Ovary (tissue), 9 donors: Measurements from ENCODE around the gene ERAP2. TPM values are rescaled to one million over a fixed set of nuclear protein-coding genes. Genes with fewer than 3 reads are reported as not detected.
A peak's percentile ranks its signal among the peaks of the same experiment; 100 is the strongest.
"Not testable (repeated sequence)": the region's sequence is repeated elsewhere in the genome, so short reads cannot be mapped to it uniquely, and the experiment has no call there.

Source experiments
- DNase-seq, 5 donors: peaks; one replicate each; pipeline ENCODE4 v3.0.0-alpha.2; 2019 to 2020
- H3K27ac ChIP-seq, 2 donors: fragments of 200-600 bp; one replicate each; pipeline versions ENCODE4 v1.5.1 to v1.8.0; 2019 to 2022
- H3K27me3 ChIP-seq: fragments of 200-600 bp; one replicate; pipeline ENCODE4 v1.8.0; 2022
- H3K36me3 ChIP-seq: fragments of 200-600 bp; sonication (generic); one replicate; pipeline ENCODE4 v1.5.1; 2019
- H3K4me1 ChIP-seq: one replicate; pipeline ENCODE4 v1.8.1; 2013; ENCODE audit warnings: mild to moderate bottlenecking, moderate library complexity; ENCODE audit not compliant: insufficient read depth
- H3K4me3 ChIP-seq: fragments of 200-600 bp; sonication (generic); one replicate; pipeline ENCODE4 v1.5.1; 2017
- H3K9me3 ChIP-seq, 2 donors: fragments of 200-600 bp in 1 of 2; sonication (generic) in 1 of 2; one replicate each; pipeline versions ENCODE4 v1.5.1 to v1.8.1; 2013 to 2019; ENCODE audit warnings: mild to moderate bottlenecking in 1 of 2, moderate library complexity in 1 of 2
- EP300 ChIP-seq: sonication (generic); formaldehyde crosslinking; IDR thresholded peaks from one replicate; pipeline ENCODE4 v1.6.1; 2017; ENCODE audit warnings: antibody characterized with exemption
- POLR2A ChIP-seq: fragments of 450-650 bp; IDR thresholded peaks from one replicate; pipeline ENCODE4 v1.6.1; 2017; ENCODE audit warnings: antibody characterized with exemption, mild to moderate bottlenecking, moderate library complexity
- WGBS, 3 donors: extraction: QIAGEN DNeasy Blood & Tissue Kit in 1 of 3; methylation state at CpG; one replicate each; pipeline versions ENCODE4 v1.1.5 to v1.1.7; 2013 to 2017; 5-methylcytosine and 5-hydroxymethylcytosine counted together
- intact Hi-C, 4 donors: fragments of 100-400 bp; cut with DNase I; formaldehyde crosslinking; loops; one replicate each; pipeline versions ENCODE4 v1.11.0 to v1.15.1; 2022 to 2023
- polyA plus RNA-seq, 2 donors: library from polyadenylated mRNA; stranded (reverse); fragments of 200-250 nt in 1 of 2; fragments of 350-450 nt in 1 of 2; fragmentation: Illumina TruSeq in 1 of 2; extraction: RNeasy Lipid Tissue Mini Kit (QIAGEN cat#74804) in 1 of 2; gene quantifications; one replicate each; pipeline ENCODE4 v1.2.3, GENCODE V29; 2013 to 2014
- total RNA-seq, 7 donors: library from RNA; depleted of rRNA in 2 of 7; stranded (reverse); fragments of >200 nt in 2 of 7; fragmentation: NEBNext Ultra II Directional in 3 of 7; extraction: Animal tissue kit (Norgen Biotek cat#: 25700) in 3 of 7; gene quantifications; one replicate each; pipeline versions ENCODE4 v1.1.0 to v1.2.4, GENCODE V29; 2016 to 2023
- TF ChIP-seq, protein P1 (sequence below), 3 donors: fragments of 450-650 bp in 2 of 3; fragments of 200-600 bp in 1 of 3; IDR thresholded peaks; one replicate each; pipeline versions ENCODE4 v1.5.1 to v1.8.0; 2016 to 2022; ENCODE audit warnings: antibody characterized with exemption in 3 of 3, mild to moderate bottlenecking in 1 of 3
- donor health status: DM: no; HTN: no; CAD: no; lungs with moderate emphysema.
- donor health status: DM: no; HTN: no; CAD: no.
- donor health status: Bipolar disorder and iron deficiency.
- donor health status: DM: yes; HTN: yes; CAD: no.
- donor health status: DM: no; HTN: no; CAD: no.
- donor health status: DM: yes; HTN: yes; CAD: no.

Gene ERAP2
- total and polyA plus RNA-seq, 9 donors = 1.3 to 22.0 (median 15.9) TPM

DNA sequence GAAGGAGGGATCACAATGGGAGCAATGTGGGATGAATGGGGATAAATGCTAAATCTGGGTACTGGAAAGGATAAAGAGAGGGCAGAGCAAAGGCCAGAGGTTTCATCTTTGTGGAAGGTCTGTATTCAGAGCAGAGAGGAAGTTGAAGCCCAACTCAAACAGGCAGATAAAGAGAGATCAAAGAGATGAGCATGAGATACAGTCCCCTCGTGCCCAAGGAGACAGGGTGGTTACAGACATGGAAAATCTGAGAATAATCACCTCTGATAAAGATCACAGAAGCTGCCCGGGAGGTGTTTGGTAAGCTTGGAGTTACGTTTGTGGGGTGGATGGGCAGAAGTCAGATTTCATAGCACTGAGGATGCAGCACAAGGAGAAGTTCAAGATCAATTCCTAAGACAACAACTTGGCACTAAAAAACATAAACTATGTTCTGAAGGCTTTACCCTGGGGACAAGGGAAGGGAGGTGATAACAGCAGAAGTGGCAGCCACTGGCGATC is 459 bp upstream of the ERAP2 start:
- Histone ChIP-seq H3K27me3 (no peaks in the 10 kb centered on the region), H3K27ac (peak overlapping the region; percentile 10 to 43), H3K36me3 (no peaks in the 10 kb centered on the region), H3K4me1 (no peaks in the 10 kb centered on the region), H3K9me3 (no peaks in the 10 kb centered on the region), H3K4me3 (peak overlapping the region; percentile 68)
- DNase-seq = no peak
- 2 to 5% (median 4%) methylated on average over 4 of the region's 4 CpGs for WGBS, 3 donors
- TF ChIP-seq, protein P1, sequence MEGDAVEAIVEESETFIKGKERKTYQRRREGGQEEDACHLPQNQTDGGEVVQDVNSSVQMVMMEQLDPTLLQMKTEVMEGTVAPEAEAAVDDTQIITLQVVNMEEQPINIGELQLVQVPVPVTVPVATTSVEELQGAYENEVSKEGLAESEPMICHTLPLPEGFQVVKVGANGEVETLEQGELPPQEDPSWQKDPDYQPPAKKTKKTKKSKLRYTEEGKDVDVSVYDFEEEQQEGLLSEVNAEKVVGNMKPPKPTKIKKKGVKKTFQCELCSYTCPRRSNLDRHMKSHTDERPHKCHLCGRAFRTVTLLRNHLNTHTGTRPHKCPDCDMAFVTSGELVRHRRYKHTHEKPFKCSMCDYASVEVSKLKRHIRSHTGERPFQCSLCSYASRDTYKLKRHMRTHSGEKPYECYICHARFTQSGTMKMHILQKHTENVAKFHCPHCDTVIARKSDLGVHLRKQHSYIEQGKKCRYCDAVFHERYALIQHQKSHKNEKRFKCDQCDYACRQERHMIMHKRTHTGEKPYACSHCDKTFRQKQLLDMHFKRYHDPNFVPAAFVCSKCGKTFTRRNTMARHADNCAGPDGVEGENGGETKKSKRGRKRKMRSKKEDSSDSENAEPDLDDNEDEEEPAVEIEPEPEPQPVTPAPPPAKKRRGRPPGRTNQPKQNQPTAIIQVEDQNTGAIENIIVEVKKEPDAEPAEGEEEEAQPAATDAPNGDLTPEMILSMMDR (IDR thresholded peaks at IDR 0.05) = no peak
- no peak for TF ChIP-seq POLR2A
- TF ChIP-seq EP300 = no peak
- intact Hi-C loops = no loop called here

DNA sequence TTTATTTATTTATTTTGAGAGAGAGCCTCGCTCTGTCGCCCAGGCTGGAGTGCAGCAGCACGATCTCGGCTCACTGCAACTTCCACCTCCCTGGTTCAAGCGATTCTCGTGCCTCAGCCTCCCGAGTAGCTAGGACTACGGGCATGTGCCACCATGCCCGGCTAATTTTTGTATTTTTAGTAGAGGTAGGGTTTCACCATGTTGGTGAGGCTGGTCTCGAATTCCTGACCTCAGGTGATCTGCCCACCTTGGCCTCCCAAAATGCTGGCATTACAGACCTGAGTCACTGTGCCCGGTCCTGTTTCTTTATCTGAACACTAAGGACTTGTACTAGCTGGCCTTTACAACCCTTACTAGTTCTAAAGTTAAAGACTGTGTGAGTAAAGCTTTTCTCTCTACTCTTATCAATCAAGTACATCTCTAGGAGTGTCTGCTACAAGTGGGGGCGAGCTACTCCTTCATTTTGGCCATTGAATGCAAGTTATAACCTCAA is 723 bp downstream of the ERAP2 start:
- not testable (repeated sequence) for H3K27me3 ChIP-seq, H3K36me3 ChIP-seq, DNase-seq, H3K4me1 ChIP-seq, H3K9me3 ChIP-seq
- intact Hi-C loops = loop anchor here in 1 of 4 donors (1.0 kb wide), 1 partner anchor 58 kb away; no protein-coding TSS in a partner anchor
- peak overlapping the region; percentile 68 for H3K4me3 ChIP-seq
- 13 to 30% (median 13%) methylated on average over 12 of the region's 12 CpGs for WGBS, 3 donors
- H3K27ac ChIP-seq = peak overlapping the region in 1 of 2 donors; percentile 43

DNA sequence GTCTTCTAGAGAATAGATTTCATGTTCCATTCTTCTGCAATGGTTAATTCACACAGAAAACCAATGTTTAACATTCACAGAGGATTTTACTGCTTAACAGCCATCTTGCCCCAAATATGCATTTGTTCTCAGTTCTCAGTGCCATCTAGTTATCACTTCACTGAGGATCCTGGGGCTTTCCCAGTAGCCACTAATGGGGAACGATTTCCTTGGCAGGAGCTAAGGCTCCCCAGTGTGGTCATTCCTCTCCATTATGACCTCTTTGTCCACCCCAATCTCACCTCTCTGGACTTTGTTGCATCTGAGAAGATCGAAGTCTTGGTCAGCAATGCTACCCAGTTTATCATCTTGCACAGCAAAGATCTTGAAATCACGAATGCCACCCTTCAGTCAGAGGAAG is 3.4 kb downstream of the ERAP2 start:
- no peaks in the 10 kb centered on the region for H3K36me3 ChIP-seq
- no peak overlapping the region for H3K27ac ChIP-seq
- DNase-seq = no peak
- no peak overlapping the region for H3K4me3 ChIP-seq
- no peaks in the 10 kb centered on the region for H3K4me1 ChIP-seq
- no peaks in the 10 kb centered on the region for H3K9me3 ChIP-seq
- no peaks in the 10 kb centered on the region for H3K27me3 ChIP-seq
- intact Hi-C loops = no loop called here
- 87 to 92% (median 88%) methylated on average over 3 of the region's 3 CpGs for WGBS, 3 donors
- TF ChIP-seq POLR2A (no peak), EP300 (no peak)
- TF ChIP-seq, protein P1 (IDR thresholded peaks at IDR 0.05) = no peak

DNA sequence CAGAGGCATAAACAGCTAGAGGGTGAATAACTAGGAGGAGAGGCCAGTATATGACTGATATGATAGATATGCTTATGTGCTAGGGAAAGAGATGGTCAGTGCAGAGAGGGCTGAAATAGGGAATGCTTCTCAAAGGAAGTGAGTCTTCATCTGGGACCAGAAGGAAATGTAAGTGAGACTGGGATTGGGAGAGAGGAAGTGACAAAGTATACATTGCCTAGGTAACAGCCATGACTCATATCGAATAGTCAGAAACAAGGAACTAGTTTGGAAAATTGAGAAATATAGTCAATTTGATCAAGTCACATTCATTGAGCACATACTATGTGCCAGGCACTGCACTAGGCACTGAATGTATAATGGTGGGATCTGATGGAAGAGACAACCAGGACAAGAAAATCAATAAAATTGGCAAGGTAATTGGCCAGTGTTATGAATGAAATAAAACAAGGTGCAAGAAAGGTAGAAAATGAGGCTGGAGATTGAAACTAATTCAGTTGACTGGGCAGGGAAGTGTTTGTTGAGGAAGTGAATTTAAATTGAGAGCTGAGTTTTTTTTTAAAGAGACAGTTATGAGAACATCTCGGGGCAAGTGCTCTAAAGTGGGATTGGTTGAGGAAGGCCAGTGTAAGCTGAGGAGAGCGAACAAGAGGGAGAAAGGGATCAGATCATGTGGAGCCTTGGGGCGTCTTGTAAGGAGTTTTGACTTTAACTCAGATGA is 4.3 kb downstream of the ERAP2 start:
- Histone ChIP-seq H3K27ac (no peak overlapping the region), H3K36me3 (no peaks in the 10 kb centered on the region), H3K4me1 (no peaks in the 10 kb centered on the region), H3K4me3 (no peak overlapping the region), H3K27me3 (no peaks in the 10 kb centered on the region), H3K9me3 (no peaks in the 10 kb centered on the region)
- no peak for DNase-seq
- WGBS, 3 donors = 94 to 96% (median 95%) methylated on average over 4 of the region's 4 CpGs
- TF ChIP-seq, protein P1 (IDR thresholded peaks at IDR 0.05) = no peak
- no peak for TF ChIP-seq POLR2A
- intact Hi-C loops = no loop called here

DNA sequence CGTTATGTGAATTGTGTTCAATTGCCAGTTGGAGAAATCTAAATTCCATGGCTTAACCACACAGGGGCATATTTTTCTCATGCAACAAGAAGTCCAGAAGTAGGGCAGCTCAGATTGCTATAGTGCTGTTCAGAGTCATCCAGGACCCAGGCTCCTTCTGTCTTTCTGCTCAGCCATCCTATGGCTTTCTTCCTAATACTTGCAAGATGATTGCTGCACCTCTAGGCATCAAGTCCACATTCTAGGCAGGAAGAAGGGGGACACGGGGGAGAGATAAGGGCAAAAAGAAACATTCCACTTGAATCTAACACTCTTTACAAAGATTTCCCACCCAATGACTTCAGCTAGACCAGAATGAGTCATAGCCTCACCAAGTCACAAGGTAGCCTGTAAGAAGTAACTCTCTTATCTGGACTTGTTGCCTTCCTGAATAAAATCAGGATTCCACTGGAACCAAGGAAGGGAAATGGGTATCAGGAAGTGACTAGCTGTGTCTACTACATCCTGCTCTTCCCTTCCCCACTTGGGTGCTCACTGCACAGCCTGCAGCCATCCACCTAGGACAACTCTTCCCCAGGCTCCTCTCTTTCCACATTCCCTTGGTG is 5.3 kb downstream of the ERAP2 start:
- H3K4me1 ChIP-seq = no peaks in the 10 kb centered on the region
- intact Hi-C loops = no loop called here
- no peak for DNase-seq
- H3K27ac ChIP-seq = no peak overlapping the region
- 57 to 71% (median 60%) methylated on average over 2 of the region's 2 CpGs for WGBS, 3 donors
- H3K27me3 ChIP-seq = no peaks in the 10 kb centered on the region
- no peak overlapping the region for H3K4me3 ChIP-seq
- no peak for TF ChIP-seq POLR2A
- H3K36me3 ChIP-seq = no peaks in the 10 kb centered on the region
- no peaks in the 10 kb centered on the region for H3K9me3 ChIP-seq
